Neuronal stem cell (in vitro differentiated cells): Measurements from ENCODE around the gene TMEM63A.
"Not testable (repeated sequence)": the region's sequence is repeated elsewhere in the genome, so short reads cannot be mapped to it uniquely, and the experiment has no call there.

Experiments
- DNase-seq: peaks from one replicate; pipeline ENCODE4 v3.0.0-alpha.2; 2013; ENCODE audit warnings: low spot score
- H2AFZ ChIP-seq: one replicate; pipeline ENCODE4 v1.6.1; 2013; ENCODE audit warnings: mild to moderate bottlenecking, low read length, inconsistent platforms
- H2AK5ac ChIP-seq: 2 replicates; pipeline ENCODE4 v1.6.1; 2013; ENCODE audit warnings: low read depth, mild to moderate bottlenecking, inconsistent platforms, low read length, moderate library complexity, mixed read lengths
- H2BK120ac ChIP-seq: 2 replicates; pipeline ENCODE4 v1.6.1; 2013; ENCODE audit warnings: low read depth, mild to moderate bottlenecking, inconsistent platforms, low read length, moderate library complexity, mixed read lengths
- H2BK12ac ChIP-seq: one replicate; pipeline ENCODE4 v1.6.1; 2013; ENCODE audit warnings: low read length, inconsistent platforms
- H2BK15ac ChIP-seq: 2 replicates; pipeline ENCODE4 v1.6.1; 2013; ENCODE audit warnings: mild to moderate bottlenecking, low read length, inconsistent platforms, mixed read lengths
- H2BK5ac ChIP-seq: one replicate; pipeline ENCODE4 v1.6.1; 2013; ENCODE audit warnings: inconsistent platforms, mild to moderate bottlenecking, low read length, moderate library complexity
- H3K14ac ChIP-seq: one replicate; pipeline ENCODE4 v1.6.1; 2013; ENCODE audit warnings: low read length, inconsistent platforms
- H3K18ac ChIP-seq: 2 replicates; pipeline ENCODE4 v1.6.1; 2013; ENCODE audit warnings: low read length, inconsistent platforms
- H3K23ac ChIP-seq: 2 replicates; pipeline ENCODE4 v1.6.1; 2013; ENCODE audit warnings: low read depth, mild to moderate bottlenecking, mixed read lengths, low read length, inconsistent platforms; ENCODE audit not compliant: poor library complexity
- H3K27ac ChIP-seq: replicated peaks from 3 replicates; pipeline ENCODE4 v1.5.1; 2013; ENCODE audit warnings: low read length, inconsistent platforms
- H3K27me3 ChIP-seq, 3 experiments: 2 replicates each; pipeline ENCODE4 v1.6.1; 2013; ENCODE audit warnings: low read length in 3 of 3, mild to moderate bottlenecking in 2 of 3, inconsistent platforms in 1 of 3, low read depth in 1 of 3, mixed read lengths in 1 of 3, moderate library complexity in 1 of 3; ENCODE audit not compliant: control insufficient read depth in 3 of 3, insufficient read depth in 3 of 3
- H3K36me3 ChIP-seq, 2 donors: replicated peaks in 1 of 2; 2 replicates each; pipeline ENCODE4 v1.6.1; 2013; ENCODE audit warnings: low read length in 2 of 2; ENCODE audit not compliant: control insufficient read depth in 2 of 2, insufficient read depth in 2 of 2
- H3K4ac ChIP-seq: 2 replicates; pipeline ENCODE4 v1.6.1; 2013; ENCODE audit warnings: inconsistent platforms, mild to moderate bottlenecking, low read length, moderate library complexity
- H3K4me1 ChIP-seq, 2 donors: 1 replicate in 1 of 2; 2 replicates in 1 of 2; pipeline ENCODE4 v1.6.1; 2013; ENCODE audit warnings: low read length in 2 of 2, low read depth in 1 of 2; ENCODE audit not compliant: control insufficient read depth in 2 of 2, insufficient read depth in 1 of 2
- H3K4me2 ChIP-seq: one replicate; pipeline ENCODE4 v1.6.1; 2013; ENCODE audit warnings: mild to moderate bottlenecking, low read length, inconsistent platforms; ENCODE audit not compliant: insufficient read depth, poor library complexity, severe bottlenecking
- H3K4me3 ChIP-seq, 2 donors: 2 replicates each; pipeline ENCODE4 v1.5.1; 2013; ENCODE audit warnings: low read length in 2 of 2, mild to moderate bottlenecking in 2 of 2, inconsistent platforms in 1 of 2, moderate library complexity in 1 of 2
- H3K79me1 ChIP-seq: one replicate; pipeline ENCODE4 v1.6.1; 2013; ENCODE audit warnings: low read depth, mild to moderate bottlenecking, inconsistent platforms, low read length, moderate library complexity
- H3K9ac ChIP-seq: one replicate; pipeline ENCODE4 v1.6.1; 2013; ENCODE audit warnings: mild to moderate bottlenecking, low read depth, low read length, inconsistent platforms; ENCODE audit not compliant: poor library complexity
- H3K9me3 ChIP-seq, 2 donors: replicated peaks in 1 of 2; 2 replicates each; pipeline versions ENCODE3 to v1.6.1; 2013; ENCODE audit warnings: low read length in 2 of 2, mild to moderate bottlenecking in 2 of 2, inconsistent platforms in 1 of 2, low read depth in 1 of 2, mixed read lengths in 1 of 2, moderate library complexity in 1 of 2; ENCODE audit not compliant: control insufficient read depth in 2 of 2, insufficient read depth in 1 of 2
- H4K8ac ChIP-seq: one replicate; pipeline ENCODE4 v1.6.1; 2013; ENCODE audit warnings: low read depth, mild to moderate bottlenecking, inconsistent platforms, low read length, moderate library complexity
- H4K91ac ChIP-seq: one replicate; pipeline ENCODE4 v1.6.1; 2013; ENCODE audit warnings: low read length, low read depth, mild to moderate bottlenecking, inconsistent platforms; ENCODE audit not compliant: poor library complexity
- WGBS, 2 donors: extraction: QIAGEN DNeasy Blood & Tissue Kit; methylation state at CpG; one replicate each; pipeline ENCODE4 v1.1.7; 2013; ENCODE audit warnings: missing lambda C conversion rate in 2 of 2, mixed read lengths in 1 of 2; ENCODE audit not compliant: insufficient read length in 2 of 2, insufficient replicate concordance in 1 of 2; ENCODE audit errors: extremely low coverage in 2 of 2; 5-methylcytosine and 5-hydroxymethylcytosine counted together

Gene TMEM63A

GRCh38 chr1:225838793-225839192, 43.4 kb downstream of the TMEM63A start:
- Histone ChIP-seq H2BK12ac (no peak overlapping the region), H2AK5ac (no peak overlapping the region), H3K4ac (no peak overlapping the region), H3K4me3 (no peak overlapping the region), H3K9me3 (peaks cover 0 to 1% of the 10 kb centered on the region in 2 donors), H4K8ac (no peak overlapping the region), H2BK5ac (no peak overlapping the region), H3K79me1 (no peaks in the 10 kb centered on the region), H3K27me3 (no peaks in the 10 kb centered on the region), H2BK15ac (no peak overlapping the region), H3K9ac (no peak overlapping the region), H3K36me3 (peaks cover 0 to 37% of the 10 kb centered on the region in 2 donors), H3K27ac (no peak overlapping the region), H3K14ac (no peak overlapping the region), H3K23ac (peak overlapping the region; percentile 75), H2BK120ac (no peak overlapping the region), H2AFZ (no peak overlapping the region), H3K4me1 (no peaks in the 10 kb centered on the region), H3K4me2 (no peak overlapping the region), H4K91ac (no peak overlapping the region), H3K18ac (no peak overlapping the region)
- WGBS, 2 donors, result no CpG with 5 or more reads among the region's 14 CpGs
- no peak for DNase-seq

GRCh38 chr1:225836296-225836695, 45.9 kb downstream of the TMEM63A start:
- H3K36me3 ChIP-seq, result peaks cover 3 to 51% of the 10 kb centered on the region in 2 donors
- H3K27me3 ChIP-seq, H3K9ac ChIP-seq, H2AK5ac ChIP-seq, H4K91ac ChIP-seq, H3K4me3 ChIP-seq, H2BK5ac ChIP-seq, H3K79me1 ChIP-seq, H3K4ac ChIP-seq, H4K8ac ChIP-seq, H2BK120ac ChIP-seq, H3K18ac ChIP-seq, H3K23ac ChIP-seq, H3K4me2 ChIP-seq, H2BK15ac ChIP-seq, DNase-seq, H3K9me3 ChIP-seq, H3K4me1 ChIP-seq, H3K14ac ChIP-seq, H2AFZ ChIP-seq, H3K27ac ChIP-seq, H2BK12ac ChIP-seq: not testable (repeated sequence)
- WGBS, 2 donors, result no CpG with 5 or more reads among the region's 4 CpGs

- Histone ChIP-seq H3K4ac (no peak overlapping the region), H3K36me3 (peaks cover 3 to 54% of the 10 kb centered on the region in 2 donors), H3K27me3 (no peaks in the 10 kb centered on the region), H2BK15ac (no peak overlapping the region), H3K4me2 (no peak overlapping the region), H3K79me1 (no peaks in the 10 kb centered on the region), H3K23ac (no peak overlapping the region), H2AK5ac (no peak overlapping the region), H3K4me3 (no peak overlapping the region), H4K8ac (no peak overlapping the region), H3K27ac (no peak overlapping the region), H4K91ac (no peak overlapping the region), H2BK12ac (no peak overlapping the region), H3K9me3 (peaks cover 0 to 1% of the 10 kb centered on the region in 2 donors), H3K4me1 (no peaks in the 10 kb centered on the region), H3K9ac (no peak overlapping the region), H3K18ac (no peak overlapping the region), H2AFZ (no peak overlapping the region), H2BK5ac (no peak overlapping the region), H3K14ac (no peak overlapping the region), H2BK120ac (no peak overlapping the region)
- no CpG with 5 or more reads among the region's 3 CpGs for WGBS, 2 donors
- no peak for DNase-seq
Measured at GRCh38 chr1:225835856-225836255, 46.3 kb downstream of the TMEM63A start.

DNA sequence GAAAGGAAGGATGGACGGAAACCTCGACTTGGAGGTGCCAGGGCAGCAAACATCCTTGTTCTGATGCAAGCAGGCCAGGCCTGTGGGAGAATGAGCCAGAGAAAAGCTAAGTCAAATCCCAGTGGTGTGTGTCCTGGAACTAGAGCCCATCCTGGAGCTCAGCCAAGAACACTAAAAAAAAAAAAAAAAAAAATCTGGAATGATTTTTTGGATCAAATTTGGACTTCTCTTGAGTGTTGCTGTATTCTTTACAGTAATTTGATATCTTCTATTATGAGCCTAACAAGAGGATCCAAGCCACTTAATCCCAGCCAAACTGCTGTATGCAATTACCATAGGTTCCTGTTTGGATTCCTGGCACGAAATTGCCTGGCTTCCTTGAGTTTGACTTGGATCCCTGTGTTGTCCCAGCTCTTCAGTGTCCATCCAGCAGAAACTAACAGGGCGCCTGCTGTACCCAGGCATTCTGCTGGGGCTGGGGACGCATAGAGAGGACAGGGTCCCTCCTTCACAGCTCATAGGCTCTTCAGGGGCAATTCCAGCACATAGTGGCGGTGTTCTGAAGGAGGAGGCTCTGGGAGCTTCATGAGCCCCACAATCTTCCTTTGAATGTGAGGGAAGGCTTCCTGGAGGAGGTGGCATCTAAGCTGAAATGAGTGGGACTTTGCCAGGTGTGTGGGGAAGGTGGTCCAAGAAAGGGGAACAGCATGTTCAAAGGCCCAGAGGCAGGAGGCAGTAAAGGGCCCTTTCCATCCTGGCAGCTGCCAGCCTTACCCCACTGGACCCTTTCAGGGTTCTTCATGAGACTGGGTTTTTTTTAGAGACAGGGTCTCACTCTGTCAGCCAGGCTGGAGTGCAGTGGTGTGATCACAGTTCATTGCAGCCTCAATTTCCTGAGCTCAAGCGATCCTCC, 47.5 kb downstream of the TMEM63A start:
- Histone ChIP-seq H3K4ac (no peak overlapping the region), H3K18ac (no peak overlapping the region), H2AFZ (no peak overlapping the region), H3K9me3 (peaks cover 0 to 1% of the 10 kb centered on the region in 2 donors), H3K27me3 (no peaks in the 10 kb centered on the region), H2BK12ac (no peak overlapping the region), H3K9ac (no peak overlapping the region), H4K8ac (no peak overlapping the region), H3K4me3 (no peak overlapping the region), H2BK5ac (peak overlapping the region; percentile 32), H2BK120ac (no peak overlapping the region), H2BK15ac (no peak overlapping the region), H3K79me1 (no peaks in the 10 kb centered on the region), H3K36me3 (peaks cover 3 to 45% of the 10 kb centered on the region in 2 donors), H2AK5ac (no peak overlapping the region), H3K23ac (no peak overlapping the region), H4K91ac (no peak overlapping the region), H3K14ac (peak overlapping the region; percentile 31), H3K4me2 (no peak overlapping the region), H3K4me1 (no peaks in the 10 kb centered on the region), H3K27ac (no peak overlapping the region)
- no CpG with 5 or more reads among the region's 7 CpGs for WGBS, 2 donors
- DNase-seq, result no peak
